Heart left ventricle (tissue), 16 donors: ENCODE data around the gene TOX2. TPM values are rescaled to one million over a fixed set of nuclear protein-coding genes. Genes with fewer than 3 reads are reported as not detected.

Experiments used
- ATAC-seq, 4 donors: fragments of 200-7000 bp; cut with Tn5 transposase; one replicate each; pipeline ENCODE4 v1.9.1; 2020 to 2022; ENCODE audit warnings: moderate library complexity in 4 of 4, mild to moderate bottlenecking in 3 of 4, moderate number of reproducible peaks in 1 of 4
- DNase-seq, 5 donors: peaks; one replicate each; pipeline ENCODE4 v3.0.0-alpha.2; 2020
- H3K27ac ChIP-seq, 12 donors: fragments of 200-600 bp; sonication (generic) in 4 of 12; one replicate each; pipeline versions ENCODE4 v1.5.0 to v1.8.0; 2016 to 2022; ENCODE audit warnings: mild to moderate bottlenecking in 2 of 12
- H3K27me3 ChIP-seq, 9 donors: fragments of 200-600 bp; sonication (generic) in 2 of 9; one replicate each; pipeline versions ENCODE4 v1.5.1 to v1.8.0; 2016 to 2022; ENCODE audit warnings: mild to moderate bottlenecking in 3 of 9
- H3K36me3 ChIP-seq, 9 donors: fragments of 200-600 bp; sonication (generic) in 2 of 9; one replicate each; pipeline versions ENCODE4 v1.5.0 to v1.8.0; 2018 to 2022; ENCODE audit warnings: mild to moderate bottlenecking in 2 of 9
- H3K4me1 ChIP-seq, 12 donors: fragments of 200-600 bp; sonication (generic) in 4 of 12; one replicate each; pipeline versions ENCODE4 v1.5.0 to v1.8.0; 2016 to 2022; ENCODE audit warnings: mild to moderate bottlenecking in 3 of 12
- H3K4me3 ChIP-seq, 12 donors: fragments of 200-600 bp; sonication (generic) in 4 of 12; one replicate each; pipeline versions ENCODE4 v1.5.0 to v1.8.0; 2017 to 2022; ENCODE audit warnings: mild to moderate bottlenecking in 9 of 12, moderate library complexity in 4 of 12
- H3K9me3 ChIP-seq, 12 donors: fragments of 200-600 bp; sonication (generic) in 4 of 12; one replicate each; pipeline versions ENCODE4 v1.5.0 to v1.8.0; 2016 to 2022; ENCODE audit warnings: mild to moderate bottlenecking in 1 of 12
- POLR2A ChIP-seq, 2 donors: fragments of 450-650 bp; IDR thresholded peaks; one replicate each; pipeline ENCODE4 v1.6.1; 2017; ENCODE audit warnings: antibody characterized with exemption in 2 of 2, mild to moderate bottlenecking in 2 of 2, moderate library complexity in 2 of 2
- WGBS, 4 donors: extraction: QIAGEN DNeasy Blood & Tissue Kit in 2 of 4; methylation state at CpG; one replicate each; pipeline versions ENCODE4 v1.1.5 to v1.1.7; 2013 to 2018; 5-methylcytosine and 5-hydroxymethylcytosine counted together
- intact Hi-C, 10 donors: fragments of 100-400 bp; cut with DNase I; formaldehyde crosslinking; loops; one replicate each; pipeline versions ENCODE4 v1.11.1 to v1.14.2; 2022
- polyA plus RNA-seq, 2 donors: library from polyadenylated mRNA; stranded (reverse); fragments of 200-250 nt; gene quantifications; one replicate each; pipeline ENCODE4 v1.2.3, GENCODE V29; 2013
- total RNA-seq, 9 donors: library from RNA; depleted of rRNA in 2 of 9; stranded (reverse); fragments of >200 nt in 2 of 9; fragmentation: NEBNext Ultra II Directional in 3 of 9; extraction: Animal tissue kit (Norgen Biotek cat#: 25700) in 3 of 9; gene quantifications; one replicate each; pipeline versions ENCODE4 v1.1.0 to v1.2.4, GENCODE V29; 2016 to 2023
- TF ChIP-seq, protein P1 (sequence below), 12 donors: fragments of 200-600 bp; sonication (generic) in 4 of 12; IDR thresholded peaks; one replicate each; pipeline versions ENCODE4 v1.5.0 to v1.8.0; 2018 to 2022; ENCODE audit warnings: antibody characterized with exemption in 12 of 12, mild to moderate bottlenecking in 5 of 12
- donor health status: ischemic (EF 13 %, LVEDD 7.1; RV severe dilation, severe dysfunction).
- donor health status: healthy with polysubstance abuse.
- donor health status: DM: no; HTN: yes; CAD: no.
- donor health status: DM: no; HTN: no; CAD: no.
- donor health status: ischemic (EF 25% LVEDD 6.9; RV normal size, moderate dysfunction).
- donor health status: ischemic (EF 25% LVEDD 5.7; RV mildly dilated, moderate dysfunction).
- donor health status: healthy.
- donor health status: DM: yes; HTN: yes; CAD: no.
- donor health status: ischemic (EF 35%, LVEDD 5.7; RV mildly dilated, moderate dysfunction).
- donor health status: nonischemic (EF 11% LVEDD 7.7; RV severe dilation, severe dysfunction).
- donor health status: DM: yes; HTN: yes; CAD: no.
- donor health status: PGD.
- donor health status: ischemic (EF 29% LVEDD 5.4; RV normal size, mild dysfunction).
- donor health status: nonischemic (EF 23%, LVEDD 6.1; RV moderate dilation, normal function).

Gene TOX2
- total and polyA plus RNA-seq, 11 donors, result 0.53 to 3.0 (median 0.91) TPM

DNA sequence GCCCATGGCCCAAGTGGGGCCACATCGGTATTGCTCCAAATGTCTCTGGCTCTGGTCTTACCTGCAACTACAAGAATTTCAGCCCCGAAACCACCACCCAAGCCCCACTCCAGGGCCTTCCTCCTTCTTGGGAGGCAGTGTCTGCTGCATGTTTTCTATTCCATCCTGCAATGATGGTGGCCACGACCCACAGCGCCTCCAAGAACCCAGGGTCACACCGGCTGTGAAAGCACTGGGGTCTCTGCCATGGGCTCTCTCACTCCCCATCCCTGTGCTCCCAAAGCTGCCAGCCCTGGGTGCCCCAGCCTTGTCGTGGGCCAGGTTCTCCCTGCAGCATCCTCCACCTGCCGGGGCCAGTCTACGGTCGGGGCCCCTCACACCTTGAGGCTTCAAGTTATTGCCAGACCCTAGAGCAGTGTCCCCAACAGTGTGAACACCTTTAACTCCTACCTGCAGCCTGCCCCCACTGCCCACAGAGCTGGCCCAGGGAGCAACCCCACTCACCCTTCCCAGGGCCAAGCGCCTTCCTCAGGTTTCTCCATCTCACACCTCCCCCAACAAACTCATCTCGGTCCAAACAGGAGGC, 157.0 kb downstream of the TOX2 start:
- no peaks in the 10 kb centered on the region for H3K9me3 ChIP-seq
- H3K4me3 ChIP-seq, result no peak overlapping the region
- H3K36me3 ChIP-seq, result no peaks in the 10 kb centered on the region
- ATAC-seq (no peak), DNase-seq (peak in 1 of 5 donors; percentile 57)
- WGBS, 4 donors, result 80 to 93% (median 85%) methylated on average over 10 to 11 of the region's 11 CpGs
- no peak overlapping the region for H3K27ac ChIP-seq
- intact Hi-C loops, result loop anchor here in 2 of 10 donors (5.0 to 10.0 kb wide), 2 partner anchors 309 to 537 kb away; no protein-coding TSS in a partner anchor
- TF ChIP-seq, protein P1, sequence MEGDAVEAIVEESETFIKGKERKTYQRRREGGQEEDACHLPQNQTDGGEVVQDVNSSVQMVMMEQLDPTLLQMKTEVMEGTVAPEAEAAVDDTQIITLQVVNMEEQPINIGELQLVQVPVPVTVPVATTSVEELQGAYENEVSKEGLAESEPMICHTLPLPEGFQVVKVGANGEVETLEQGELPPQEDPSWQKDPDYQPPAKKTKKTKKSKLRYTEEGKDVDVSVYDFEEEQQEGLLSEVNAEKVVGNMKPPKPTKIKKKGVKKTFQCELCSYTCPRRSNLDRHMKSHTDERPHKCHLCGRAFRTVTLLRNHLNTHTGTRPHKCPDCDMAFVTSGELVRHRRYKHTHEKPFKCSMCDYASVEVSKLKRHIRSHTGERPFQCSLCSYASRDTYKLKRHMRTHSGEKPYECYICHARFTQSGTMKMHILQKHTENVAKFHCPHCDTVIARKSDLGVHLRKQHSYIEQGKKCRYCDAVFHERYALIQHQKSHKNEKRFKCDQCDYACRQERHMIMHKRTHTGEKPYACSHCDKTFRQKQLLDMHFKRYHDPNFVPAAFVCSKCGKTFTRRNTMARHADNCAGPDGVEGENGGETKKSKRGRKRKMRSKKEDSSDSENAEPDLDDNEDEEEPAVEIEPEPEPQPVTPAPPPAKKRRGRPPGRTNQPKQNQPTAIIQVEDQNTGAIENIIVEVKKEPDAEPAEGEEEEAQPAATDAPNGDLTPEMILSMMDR (IDR thresholded peaks at IDR 0.05), result no peak
- TF ChIP-seq POLR2A (IDR thresholded peaks at IDR 0.05), result no peak
- H3K27me3 ChIP-seq, result peaks cover 0 to 7% (median 0%) of the 10 kb centered on the region in 9 donors
- H3K4me1 ChIP-seq, result peaks cover 0 to 37% (median 1%) of the 10 kb centered on the region in 12 donors

DNA sequence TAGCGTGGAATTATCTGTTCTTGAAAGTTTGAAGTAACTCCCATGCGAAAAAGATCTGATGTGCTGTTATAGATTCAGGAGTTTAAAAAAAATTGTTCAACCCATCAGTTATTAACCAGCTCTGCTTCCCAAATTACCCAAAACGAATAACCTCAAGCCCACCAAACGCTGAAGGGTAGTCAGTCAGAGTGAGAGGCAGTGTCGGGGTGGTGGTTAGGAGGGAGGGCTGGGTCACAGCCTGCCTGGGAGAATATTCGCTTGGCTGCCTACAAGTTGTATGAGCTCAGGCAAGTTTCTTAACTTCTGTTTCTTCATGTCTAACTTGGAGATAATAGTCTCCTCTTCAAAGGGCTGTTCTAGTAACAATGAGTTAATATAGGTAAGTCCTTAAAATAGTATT, 157.7 kb downstream of the TOX2 start:
- 61 to 74% (median 72%) methylated on average over 6 of the region's 6 CpGs for WGBS, 4 donors
- DNase-seq (no peak), ATAC-seq (no peak)
- intact Hi-C loops, result loop anchor here in 2 of 10 donors (5.0 to 10.0 kb wide), 2 partner anchors 310 to 538 kb away; no protein-coding TSS in a partner anchor
- no peaks in the 10 kb centered on the region for H3K9me3 ChIP-seq
- peaks cover 0 to 7% (median 0%) of the 10 kb centered on the region in 9 donors for H3K27me3 ChIP-seq
- no peak overlapping the region for H3K4me3 ChIP-seq
- H3K4me1 ChIP-seq, result peaks cover 0 to 37% (median 1%) of the 10 kb centered on the region in 12 donors
- H3K27ac ChIP-seq, result no peak overlapping the region
- TF ChIP-seq POLR2A (IDR thresholded peaks at IDR 0.05), result no peak
- TF ChIP-seq, protein P1 (IDR thresholded peaks at IDR 0.05), result no peak
- no peaks in the 10 kb centered on the region for H3K36me3 ChIP-seq

DNA sequence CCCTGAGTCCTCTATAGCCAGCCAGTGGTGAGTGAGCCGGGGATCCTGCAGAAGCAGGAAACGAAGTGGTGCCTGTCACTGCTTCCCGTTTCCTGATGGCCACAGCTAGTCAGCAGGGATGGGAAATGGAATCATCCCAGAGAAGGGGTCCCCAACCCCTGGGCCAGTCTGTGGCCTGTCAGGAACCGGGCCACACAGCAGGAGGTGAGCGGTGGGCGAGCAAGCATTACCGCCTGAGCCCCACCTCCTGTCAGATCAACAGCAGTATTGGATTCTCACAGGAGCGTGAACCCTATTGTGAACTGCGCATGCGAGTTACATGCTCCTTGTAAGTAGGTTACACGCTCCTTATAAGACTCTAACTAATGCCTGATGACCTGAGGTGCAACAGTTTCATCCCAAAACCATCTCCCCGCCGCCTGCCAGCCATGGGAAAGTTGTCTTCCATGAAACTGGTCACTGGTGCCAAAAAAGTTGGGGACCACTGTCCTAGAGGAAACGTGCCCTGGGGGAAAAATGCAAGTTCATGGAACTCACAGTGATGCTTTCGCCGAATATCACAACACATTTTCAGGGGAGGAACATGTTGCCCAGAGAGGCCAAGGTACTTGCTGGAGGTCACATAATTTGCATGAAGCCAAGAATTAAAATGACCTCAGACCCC, 158.5 kb downstream of the TOX2 start:
- H3K4me3 ChIP-seq, result no peak overlapping the region
- H3K27ac ChIP-seq, result no peak overlapping the region
- H3K4me1 ChIP-seq, result peaks cover 0 to 36% (median 1%) of the 10 kb centered on the region in 12 donors
- intact Hi-C loops, result loop anchor here in 2 of 10 donors (5.0 to 10.0 kb wide), 2 partner anchors 311 to 538 kb away; no protein-coding TSS in a partner anchor
- ATAC-seq (no peak), DNase-seq (no peak)
- H3K9me3 ChIP-seq, result no peaks in the 10 kb centered on the region
- H3K36me3 ChIP-seq, result no peaks in the 10 kb centered on the region
- 62 to 79% (median 70%) methylated on average over 16 of the region's 16 CpGs for WGBS, 4 donors
- no peak for TF ChIP-seq POLR2A (IDR thresholded peaks at IDR 0.05)
- TF ChIP-seq, protein P1 (IDR thresholded peaks at IDR 0.05), result no peak
- peaks cover 0 to 7% (median 0%) of the 10 kb centered on the region in 9 donors for H3K27me3 ChIP-seq

DNA sequence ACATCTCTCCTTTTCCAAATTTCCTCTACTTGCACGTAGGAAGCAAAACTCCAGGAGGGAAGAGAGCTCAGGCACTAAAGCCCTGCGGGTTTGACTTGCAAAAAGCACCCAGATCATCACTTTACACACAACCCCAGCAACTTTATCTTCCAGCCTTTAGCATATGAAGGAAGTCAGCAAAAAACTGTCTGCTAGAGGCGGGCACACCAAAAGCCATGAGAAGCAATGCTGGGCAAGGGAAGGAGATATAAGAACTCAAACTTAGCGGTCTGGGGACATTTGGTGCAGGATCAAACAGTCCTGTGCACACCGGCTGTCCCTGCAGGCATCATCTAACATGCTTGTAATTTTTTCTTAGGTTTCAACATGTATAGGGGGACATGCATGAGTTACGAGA, 159.0 kb downstream of the TOX2 start:
- DNase-seq, result no peak
- no peaks in the 10 kb centered on the region for H3K9me3 ChIP-seq
- ATAC-seq, result no peak
- peaks cover 0 to 7% (median 0%) of the 10 kb centered on the region in 9 donors for H3K27me3 ChIP-seq
- H3K4me3 ChIP-seq, result no peak overlapping the region
- H3K4me1 ChIP-seq, result peaks cover 0 to 31% (median 1%) of the 10 kb centered on the region in 12 donors
- intact Hi-C loops, result loop anchor here in 3 of 10 donors (2.0 to 10.0 kb wide), 3 partner anchors 229 to 539 kb away; no protein-coding TSS in a partner anchor
- peak overlapping the region in 1 of 12 donors; percentile 61 for H3K27ac ChIP-seq
- WGBS, 4 donors, result 70 to 82% (median 76%) methylated on average over 6 of the region's 6 CpGs
- H3K36me3 ChIP-seq, result no peaks in the 10 kb centered on the region
- no peak for TF ChIP-seq POLR2A (IDR thresholded peaks at IDR 0.05)
- TF ChIP-seq, protein P1 (IDR thresholded peaks at IDR 0.05), result no peak
